Natural killer cell (primary cell): ENCODE results near the gene GPR17. TPM values are rescaled to one million over a fixed set of nuclear protein-coding genes. Genes with fewer than 3 reads are reported as not detected.

Experiments
- ATAC-seq, 3 donors: fragments of 150-1000 bp in 2 of 3; fragments of 200-7000 bp in 1 of 3; cut with Tn5 transposase; 1 replicate in 1 of 3; 2 replicates in 2 of 3; pipeline ENCODE4 v1.10.0; 2021; ENCODE audit warnings: mild to moderate bottlenecking in 2 of 3, moderate library complexity in 2 of 3
- DNase-seq, 2 donors: peaks; one replicate each; pipeline versions ENCODE4 v3.0.0 to v3.0.0-alpha.2; 2013 to 2021; ENCODE audit warnings: mixed read lengths in 1 of 2
- H3K27ac ChIP-seq: one replicate; pipeline ENCODE4 v1.5.1; 2013; ENCODE audit warnings: mild to moderate bottlenecking, low read length
- H3K27me3 ChIP-seq: one replicate; pipeline ENCODE4 v1.6.1; 2013; ENCODE audit warnings: low read length; ENCODE audit not compliant: control insufficient read depth, insufficient read depth
- H3K36me3 ChIP-seq: one replicate; pipeline ENCODE4 v1.6.1; 2013; ENCODE audit warnings: low read length; ENCODE audit not compliant: control insufficient read depth, insufficient read depth
- H3K4me1 ChIP-seq: one replicate; pipeline ENCODE4 v1.6.1; 2013; ENCODE audit warnings: low read length; ENCODE audit not compliant: control insufficient read depth, insufficient read depth
- H3K4me3 ChIP-seq: one replicate; pipeline ENCODE4 v1.5.1; 2013; ENCODE audit warnings: low read length
- H3K9me3 ChIP-seq: one replicate; pipeline ENCODE4 v1.6.1; 2013; ENCODE audit warnings: low read length; ENCODE audit not compliant: control insufficient read depth, insufficient read depth
- H3K27ac Mint-ChIP-seq, 2 donors: one replicate each; pipeline ENCODE4 v1.8.0; 2022; ENCODE audit warnings: mild to moderate bottlenecking in 2 of 2, mixed read lengths in 2 of 2, moderate library complexity in 1 of 2
- H3K27me3 Mint-ChIP-seq, 2 donors: one replicate each; pipeline ENCODE4 v1.8.0; 2022; ENCODE audit warnings: low read depth in 2 of 2, mixed read lengths in 2 of 2
- H3K36me3 Mint-ChIP-seq: one replicate; pipeline ENCODE4 v1.8.0; 2022; ENCODE audit warnings: mixed read lengths
- H3K4me1 Mint-ChIP-seq, 2 donors: one replicate each; pipeline ENCODE4 v1.8.0; 2022; ENCODE audit warnings: mixed read lengths in 2 of 2
- H3K4me3 Mint-ChIP-seq: one replicate; pipeline ENCODE4 v1.8.0; 2022; ENCODE audit warnings: mild to moderate bottlenecking, moderate library complexity, mixed read lengths
- H3K9me3 Mint-ChIP-seq, 2 donors: one replicate each; pipeline ENCODE4 v1.8.0; 2022; ENCODE audit warnings: mixed read lengths in 2 of 2
- WGBS: methylation state at CpG from one replicate; pipeline ENCODE4 v1.1.7; 2013; ENCODE audit warnings: missing lambda C conversion rate; ENCODE audit not compliant: insufficient coverage; 5-methylcytosine and 5-hydroxymethylcytosine counted together
- intact Hi-C: fragments of 100-400 bp; cut with micrococcal nuclease; formaldehyde crosslinking; loops from one replicate; pipeline ENCODE4 v1.14.2; 2022
- total RNA-seq, 4 donors: library from RNA; stranded (reverse); fragments of 120-200 nt in 1 of 4; gene quantifications; one replicate each; pipeline versions ENCODE4 v1.2.3 to v1.2.4, GENCODE V29; 2013 to 2022
- TF ChIP-seq, protein P1 (sequence below): fragments of 200-600 bp; IDR thresholded peaks from one replicate; pipeline ENCODE4 v1.8.0; 2022; ENCODE audit warnings: antibody characterized with exemption

GPR17 gene
- total RNA-seq, 3 donors from 2014 or later (not counting 1 experiment from before 2014, with no cell fraction given): not detected

DNA sequence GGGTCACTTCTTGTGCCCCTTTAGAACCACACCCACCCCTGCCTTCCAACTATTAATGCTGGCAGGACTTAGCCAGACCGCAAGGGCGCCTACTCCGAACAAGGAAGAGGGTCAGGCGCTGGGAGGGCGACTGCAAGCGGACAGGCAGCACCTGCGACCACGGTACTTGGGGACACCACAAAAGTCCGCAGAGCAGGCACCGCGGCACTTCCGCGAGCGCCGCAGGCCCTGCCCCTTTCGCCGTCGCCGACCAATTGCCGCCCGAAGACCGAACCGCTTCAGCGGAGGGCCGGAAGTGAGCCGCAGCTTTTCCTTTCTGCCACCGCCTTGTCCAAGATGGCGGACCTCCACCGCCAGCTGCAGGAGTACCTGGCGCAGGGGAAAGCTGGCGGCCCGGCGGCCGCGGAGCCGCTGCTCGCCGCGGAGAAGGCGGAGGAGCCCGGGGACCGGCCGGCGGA is 55.3 kb downstream of the GPR17 start, which contains the start of gene SFT2D3:
Gene SFT2D3 (plus strand): TSS at position 305 of the 458 bp plus-strand sequence. CDS start 32 bp downstream, at position 337.
- Mint-ChIP-seq H3K27me3 (no peaks in the 10 kb centered on the region), H3K4me3 (peak within 1 kb of the TSS; percentile 93), H3K9me3 (no peaks in the 10 kb centered on the region), H3K4me1 (peaks cover 35 to 36% of the 10 kb centered on the region in 2 donors), H3K27ac (peak within 1 kb of the TSS; percentile 97 to 98), H3K36me3 (no peaks in the 10 kb centered on the region)
- WGBS: under 1% methylated on average over 44 of the region's 44 CpGs
- intact Hi-C loops: loop anchor here (1.0 to 5.0 kb wide), 6 partner anchors 111 to 391 kb away; partner anchors contain the start of genes IWS1, MAP3K2, POLR2D and SAP130
- TF ChIP-seq, protein P1, sequence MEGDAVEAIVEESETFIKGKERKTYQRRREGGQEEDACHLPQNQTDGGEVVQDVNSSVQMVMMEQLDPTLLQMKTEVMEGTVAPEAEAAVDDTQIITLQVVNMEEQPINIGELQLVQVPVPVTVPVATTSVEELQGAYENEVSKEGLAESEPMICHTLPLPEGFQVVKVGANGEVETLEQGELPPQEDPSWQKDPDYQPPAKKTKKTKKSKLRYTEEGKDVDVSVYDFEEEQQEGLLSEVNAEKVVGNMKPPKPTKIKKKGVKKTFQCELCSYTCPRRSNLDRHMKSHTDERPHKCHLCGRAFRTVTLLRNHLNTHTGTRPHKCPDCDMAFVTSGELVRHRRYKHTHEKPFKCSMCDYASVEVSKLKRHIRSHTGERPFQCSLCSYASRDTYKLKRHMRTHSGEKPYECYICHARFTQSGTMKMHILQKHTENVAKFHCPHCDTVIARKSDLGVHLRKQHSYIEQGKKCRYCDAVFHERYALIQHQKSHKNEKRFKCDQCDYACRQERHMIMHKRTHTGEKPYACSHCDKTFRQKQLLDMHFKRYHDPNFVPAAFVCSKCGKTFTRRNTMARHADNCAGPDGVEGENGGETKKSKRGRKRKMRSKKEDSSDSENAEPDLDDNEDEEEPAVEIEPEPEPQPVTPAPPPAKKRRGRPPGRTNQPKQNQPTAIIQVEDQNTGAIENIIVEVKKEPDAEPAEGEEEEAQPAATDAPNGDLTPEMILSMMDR: no peak
- Histone ChIP-seq H3K4me3 (peak within 1 kb of the TSS; percentile 61), H3K36me3 (peaks cover 15% of the 10 kb centered on the region), H3K4me1 (peaks cover 33% of the 10 kb centered on the region), H3K27ac (peak within 1 kb of the TSS; percentile 94), H3K27me3 (no peaks in the 10 kb centered on the region), H3K9me3 (no peaks in the 10 kb centered on the region)
- DNase-seq: peak; percentile 83 to 95
- ATAC-seq: peak; percentile 75 to 87 (median 76)

DNA sequence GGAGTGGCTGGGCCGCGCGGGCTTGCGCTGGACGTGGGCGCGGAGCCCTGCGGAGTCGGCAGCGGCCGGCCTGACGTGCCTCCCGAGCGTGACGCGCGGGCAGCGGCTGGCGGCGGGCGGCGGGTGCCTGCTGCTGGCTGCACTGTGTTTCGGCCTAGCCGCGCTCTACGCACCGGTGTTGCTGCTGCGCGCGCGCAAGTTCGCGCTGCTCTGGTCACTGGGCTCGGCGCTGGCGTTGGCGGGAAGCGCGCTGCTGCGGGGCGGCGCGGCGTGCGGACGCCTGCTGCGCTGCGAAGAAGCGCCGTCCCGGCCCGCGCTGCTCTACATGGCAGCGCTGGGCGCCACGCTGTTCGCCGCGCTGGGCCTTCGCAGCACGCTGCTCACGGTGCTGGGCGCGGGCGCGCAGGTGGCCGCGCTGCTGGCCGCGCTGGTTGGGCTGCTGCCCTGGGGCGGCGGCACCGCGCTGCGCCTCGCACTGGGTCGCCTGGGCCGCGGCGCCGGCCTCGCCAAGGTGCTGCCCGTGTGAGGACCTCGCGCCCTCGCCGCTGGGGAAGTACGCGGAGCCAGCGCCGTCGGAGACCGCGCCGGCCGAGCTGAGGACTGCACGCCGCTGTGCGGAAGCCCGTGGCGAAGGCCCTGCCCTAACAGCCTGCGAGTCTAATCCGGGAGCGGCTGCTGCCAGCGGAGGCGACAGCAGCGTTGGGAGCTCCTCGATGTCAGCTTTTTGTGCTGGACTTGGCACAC is 55.9 kb downstream of the GPR17 start:
- Mint-ChIP-seq H3K27ac (peak overlapping the region; percentile 97 to 98), H3K9me3 (no peaks in the 10 kb centered on the region), H3K27me3 (no peaks in the 10 kb centered on the region), H3K4me3 (peak overlapping the region; percentile 93), H3K36me3 (no peaks in the 10 kb centered on the region), H3K4me1 (peaks cover 35 to 38% of the 10 kb centered on the region in 2 donors)
- Histone ChIP-seq H3K4me1 (peaks cover 33% of the 10 kb centered on the region), H3K36me3 (peaks cover 20% of the 10 kb centered on the region), H3K4me3 (peak overlapping the region; percentile 61), H3K9me3 (no peaks in the 10 kb centered on the region), H3K27ac (peak overlapping the region; percentile 84), H3K27me3 (no peaks in the 10 kb centered on the region)
- intact Hi-C loops: loop anchor here (1.0 to 5.0 kb wide), 6 partner anchors 110 to 390 kb away; partner anchors contain the start of genes IWS1, MAP3K2, POLR2D and SAP130
- under 1% methylated on average over 108 of the region's 108 CpGs for WGBS
- ATAC-seq (peak; percentile 77 to 90 (median 81)), DNase-seq (peak; percentile 78 to 92)
- TF ChIP-seq, protein P1: no peak

Other genes with a start within 250 kb of the GPR17 start
- gene PROC, start 227.7 kb upstream of the GPR17 start, total RNA-seq: not detected
- 10 to 100 TPM; 21.7 to 27.1 (median 23.9) TPM for gene IWS1, start 119.7 kb upstream of the GPR17 start, total RNA-seq
- gene MYO7B, start 110.5 kb upstream of the GPR17 start, total RNA-seq: under 1 TPM; 0.14 to 0.45 (median 0.25) TPM
- gene LIMS2, start 29.4 kb downstream of the GPR17 start, total RNA-seq: under 1 TPM in 2 of 3 donors, not detected in 1; 0.15 to 0.16 TPM
- 1 to 10 TPM; 5.5 to 6.6 (median 6.4) TPM for gene SFT2D3, start 55.3 kb downstream of the GPR17 start, total RNA-seq
- gene WDR33, start 165.0 kb downstream of the GPR17 start, total RNA-seq: 10 to 100 TPM; 55.2 to 78.4 (median 55.3) TPM
- 10 to 100 TPM; 25.4 to 30.7 (median 29.8) TPM for gene POLR2D, start 212.0 kb downstream of the GPR17 start, total RNA-seq
- gene AMMECR1L, start 239.8 kb downstream of the GPR17 start, total RNA-seq: 10 to 100 TPM; 12.0 to 17.3 (median 13.6) TPM